Measurements from ENCODE around the gene SLMAP.

Gene SLMAP

DNA sequence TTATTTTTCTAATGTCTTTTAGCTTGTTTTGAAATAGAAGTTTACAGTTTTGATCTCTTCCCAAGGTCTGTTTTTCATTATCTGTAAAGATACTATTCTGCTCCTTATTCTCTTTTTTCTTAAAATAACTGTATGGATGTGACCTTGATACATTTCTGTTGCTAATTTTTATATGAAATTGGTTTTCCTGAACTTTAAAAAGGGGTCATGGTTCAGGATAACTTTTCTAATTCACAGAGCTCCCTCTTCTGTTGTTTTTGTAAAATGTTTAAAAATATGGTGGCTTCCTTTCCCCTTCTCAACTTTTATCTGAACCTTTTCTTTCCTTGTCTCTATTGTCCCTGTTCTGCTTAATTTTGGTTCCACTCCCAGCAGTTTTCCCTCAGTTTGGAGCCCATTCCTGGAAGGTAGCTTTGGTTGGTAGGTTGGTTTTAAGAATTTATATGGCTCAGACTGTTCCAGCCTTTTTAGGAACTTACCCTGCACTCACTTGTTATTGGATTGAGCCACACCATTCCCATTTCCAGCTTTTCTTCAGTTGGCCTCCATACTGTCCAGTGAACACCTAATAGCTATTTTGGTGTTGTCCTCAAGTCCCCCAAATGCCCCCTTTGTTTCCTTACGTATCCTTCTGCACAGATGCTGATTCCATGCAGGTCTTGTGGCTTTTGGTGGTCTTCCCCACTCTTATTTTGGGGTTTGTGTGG is 70.3 kb downstream of the SLMAP start:
- Histone ChIP-seq H3K9ac (no peak overlapping the region), H3K4me3 (ENCODE audit: low read depth, low read length) (no peak overlapping the region), H2AFZ (no peak overlapping the region), H3K79me2 (no peaks in the 10 kb centered on the region), H3K4me2 (ENCODE audit: low read length) (no peak overlapping the region), H3K36me3 (ENCODE audit: control insufficient read depth, insufficient read depth, low read length) (no peaks in the 10 kb centered on the region), H3K4me1 (peaks cover 2% of the 10 kb centered on the region), H3K27ac (no peak overlapping the region), H3K9me3 (ENCODE audit: control insufficient read depth, low read length) (no peaks in the 10 kb centered on the region), H3K27me3 (ENCODE audit: control insufficient read depth, insufficient read depth, low read length) (no peaks in the 10 kb centered on the region)
- TF ChIP-seq, protein P1, sequence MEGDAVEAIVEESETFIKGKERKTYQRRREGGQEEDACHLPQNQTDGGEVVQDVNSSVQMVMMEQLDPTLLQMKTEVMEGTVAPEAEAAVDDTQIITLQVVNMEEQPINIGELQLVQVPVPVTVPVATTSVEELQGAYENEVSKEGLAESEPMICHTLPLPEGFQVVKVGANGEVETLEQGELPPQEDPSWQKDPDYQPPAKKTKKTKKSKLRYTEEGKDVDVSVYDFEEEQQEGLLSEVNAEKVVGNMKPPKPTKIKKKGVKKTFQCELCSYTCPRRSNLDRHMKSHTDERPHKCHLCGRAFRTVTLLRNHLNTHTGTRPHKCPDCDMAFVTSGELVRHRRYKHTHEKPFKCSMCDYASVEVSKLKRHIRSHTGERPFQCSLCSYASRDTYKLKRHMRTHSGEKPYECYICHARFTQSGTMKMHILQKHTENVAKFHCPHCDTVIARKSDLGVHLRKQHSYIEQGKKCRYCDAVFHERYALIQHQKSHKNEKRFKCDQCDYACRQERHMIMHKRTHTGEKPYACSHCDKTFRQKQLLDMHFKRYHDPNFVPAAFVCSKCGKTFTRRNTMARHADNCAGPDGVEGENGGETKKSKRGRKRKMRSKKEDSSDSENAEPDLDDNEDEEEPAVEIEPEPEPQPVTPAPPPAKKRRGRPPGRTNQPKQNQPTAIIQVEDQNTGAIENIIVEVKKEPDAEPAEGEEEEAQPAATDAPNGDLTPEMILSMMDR (IDR thresholded peaks at IDR 0.05) = no peak

DNA sequence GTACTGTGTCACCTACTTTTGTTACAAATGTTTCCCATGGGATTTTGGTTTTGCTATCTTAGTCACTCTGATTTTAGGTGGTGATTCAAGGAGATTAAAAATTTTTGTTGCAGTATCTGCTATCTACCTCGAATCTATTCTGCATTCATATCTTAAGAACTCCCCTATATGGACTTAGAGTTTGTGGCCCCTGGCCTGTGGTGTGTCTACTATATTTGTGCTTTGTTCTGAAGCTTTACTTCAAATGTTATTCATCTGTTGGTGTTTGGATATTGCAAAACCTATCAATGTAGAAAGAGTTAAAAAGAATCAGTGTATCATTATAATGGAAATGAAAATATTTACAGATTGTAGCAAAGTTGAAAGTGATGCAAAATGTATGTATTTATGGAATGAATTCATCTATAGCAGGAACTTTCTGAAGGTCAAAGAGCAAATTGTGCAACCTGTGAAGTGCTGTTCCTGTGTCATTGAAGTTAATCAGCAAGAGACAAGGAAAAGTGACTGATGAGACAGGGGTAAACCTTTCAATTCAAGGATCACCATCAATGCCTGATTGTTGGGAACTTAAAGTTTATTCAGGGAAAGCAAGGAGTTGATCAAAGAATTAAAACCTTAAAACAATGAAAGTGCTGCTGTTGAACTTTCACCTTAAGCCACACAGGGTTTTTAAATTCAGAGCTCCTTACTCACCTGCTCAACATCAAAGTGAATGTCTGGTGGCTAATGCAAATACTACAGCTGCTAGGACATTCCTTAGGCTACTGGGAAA is 71.0 kb downstream of the SLMAP start:
- H3K27ac ChIP-seq = no peak overlapping the region
- no peak overlapping the region for H3K4me2 ChIP-seq (ENCODE audit: low read length)
- no peaks in the 10 kb centered on the region for H3K79me2 ChIP-seq
- H3K36me3 ChIP-seq (ENCODE audit: control insufficient read depth, insufficient read depth, low read length) = no peaks in the 10 kb centered on the region
- no peaks in the 10 kb centered on the region for H3K27me3 ChIP-seq (ENCODE audit: control insufficient read depth, insufficient read depth, low read length)
- H3K9me3 ChIP-seq (ENCODE audit: control insufficient read depth, low read length) = no peaks in the 10 kb centered on the region
- no peak overlapping the region for H3K9ac ChIP-seq
- no peak overlapping the region for H2AFZ ChIP-seq
- H3K4me1 ChIP-seq = no peaks in the 10 kb centered on the region
- no peak overlapping the region for H3K4me3 ChIP-seq (ENCODE audit: low read depth, low read length)
- TF ChIP-seq, protein P1 (IDR thresholded peaks at IDR 0.05) = no peak

DNA sequence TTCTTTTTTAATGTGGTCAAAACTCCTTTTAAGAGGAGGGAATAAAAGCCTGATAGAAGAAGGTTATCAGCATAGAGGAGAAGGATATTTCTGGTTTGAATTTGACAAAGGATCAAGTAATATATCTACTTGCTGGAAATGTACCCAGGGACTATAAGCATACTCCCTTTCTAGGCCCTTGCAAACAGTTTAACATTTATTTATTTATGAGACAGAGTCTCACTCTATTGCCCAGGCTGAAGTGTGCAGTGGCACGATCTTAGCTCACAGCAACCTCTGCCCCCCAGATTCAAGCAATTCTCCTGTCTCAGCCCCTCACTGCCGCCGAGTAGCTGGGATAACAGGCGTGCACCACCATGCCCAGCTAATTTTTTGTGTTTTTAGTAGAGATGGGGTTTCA is 71.6 kb downstream of the SLMAP start:
- Histone ChIP-seq H3K4me1 (no peaks in the 10 kb centered on the region), H3K36me3 (ENCODE audit: control insufficient read depth, insufficient read depth, low read length) (no peaks in the 10 kb centered on the region), H2AFZ (no peak overlapping the region), H3K4me3 (ENCODE audit: low read depth, low read length) (no peak overlapping the region), H3K4me2 (ENCODE audit: low read length) (no peak overlapping the region), H3K9me3 (ENCODE audit: control insufficient read depth, low read length) (no peaks in the 10 kb centered on the region), H3K9ac (no peak overlapping the region), H3K27ac (no peak overlapping the region), H3K79me2 (no peaks in the 10 kb centered on the region), H3K27me3 (ENCODE audit: control insufficient read depth, insufficient read depth, low read length) (no peaks in the 10 kb centered on the region)
- TF ChIP-seq, protein P1 (IDR thresholded peaks at IDR 0.05) = no peak

DNA sequence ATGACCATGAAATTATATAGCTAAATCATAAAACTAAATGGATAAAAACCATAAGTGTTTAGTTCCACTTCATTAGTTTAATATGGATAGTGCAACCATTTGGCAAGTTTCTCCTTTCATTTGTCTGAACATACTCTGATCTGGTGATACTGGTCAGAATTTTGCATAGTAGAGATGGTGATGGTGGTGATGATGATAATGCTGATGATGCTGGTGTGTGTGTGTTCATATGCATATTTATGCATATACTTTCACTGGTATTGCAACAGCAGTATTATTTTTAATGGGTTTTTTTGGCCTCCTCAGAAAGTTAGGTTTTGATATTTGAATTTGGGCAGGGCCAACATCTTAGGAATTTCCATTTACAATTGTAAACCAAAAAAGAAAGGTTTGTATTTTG is 76.4 kb downstream of the SLMAP start:
- Histone ChIP-seq H3K27ac (no peak overlapping the region), H3K27me3 (ENCODE audit: control insufficient read depth, insufficient read depth, low read length) (no peaks in the 10 kb centered on the region), H3K4me3 (ENCODE audit: low read depth, low read length) (no peak overlapping the region)

More for the DNA sequence above, 76.4 kb downstream of the SLMAP start:
- Histone ChIP-seq H3K36me3 (ENCODE audit: control insufficient read depth, insufficient read depth, low read length) (no peaks in the 10 kb centered on the region), H3K4me1 (no peaks in the 10 kb centered on the region), H3K79me2 (peaks cover 2% of the 10 kb centered on the region), H3K4me2 (ENCODE audit: low read length) (no peak overlapping the region), H2AFZ (no peak overlapping the region), H3K9me3 (ENCODE audit: control insufficient read depth, low read length) (no peaks in the 10 kb centered on the region), H3K9ac (no peak overlapping the region)
- TF ChIP-seq, protein P1 (IDR thresholded peaks at IDR 0.05) = no peak
